HG02678 (cell line): ENCODE results near the gene XPNPEP2.

Experiments used
- ATAC-seq: cut with Tn5 transposase; IDR thresholded peaks from one replicate; pipeline ENCODE4 v1.9.1; 2021; ENCODE audit warnings: mild to moderate bottlenecking, moderate library complexity; ENCODE audit not compliant: unreplicated experiment

Gene XPNPEP2

GRCh38 chrX:129779086-129779672 lies 40.4 kb downstream of the XPNPEP2 start:
- ATAC-seq = no peak

- ATAC-seq = peak; percentile 37
Measured at GRCh38 chrX:129779747-129780146, 41.0 kb downstream of the XPNPEP2 start, which contains the start of gene SASH3. Gene SASH3 (plus strand): TSS chrX:129779949. CDS start chrX:129780098, 149 bp downstream.

GRCh38 chrX:129780441-129781105 lies 41.8 kb downstream of the XPNPEP2 start:
- ATAC-seq = no peak

DNA sequence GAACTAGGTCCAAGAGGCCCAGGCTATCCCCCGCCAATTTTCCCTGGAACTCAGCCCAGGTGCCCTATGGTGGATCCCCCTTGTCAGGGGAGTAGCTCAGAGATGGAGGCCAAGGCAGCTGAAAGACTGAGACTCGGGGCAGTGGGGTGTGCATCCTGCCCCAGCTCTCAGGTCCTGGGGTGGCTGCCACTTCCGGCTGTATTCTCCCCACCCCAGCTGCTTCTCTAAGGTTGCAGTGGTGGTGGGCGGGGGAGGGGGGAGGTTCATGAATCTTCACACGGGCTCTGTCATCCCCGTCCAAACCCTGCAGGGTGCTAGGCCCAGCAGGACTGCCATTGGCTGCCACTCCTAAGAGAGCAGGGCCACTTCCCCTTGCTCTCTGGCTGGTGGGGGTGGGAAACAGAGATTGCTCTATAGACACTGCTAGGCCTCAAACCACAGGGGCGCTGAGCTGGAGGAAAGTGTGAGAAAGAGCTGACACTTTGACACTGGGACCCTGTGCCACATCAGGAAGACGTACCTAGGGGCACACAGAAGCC lies 42.4 kb downstream of the XPNPEP2 start:
- ATAC-seq = peak; percentile 65

GRCh38 chrX:129781680-129782495 lies 43.1 kb downstream of the XPNPEP2 start:
- ATAC-seq = no peak

DNA sequence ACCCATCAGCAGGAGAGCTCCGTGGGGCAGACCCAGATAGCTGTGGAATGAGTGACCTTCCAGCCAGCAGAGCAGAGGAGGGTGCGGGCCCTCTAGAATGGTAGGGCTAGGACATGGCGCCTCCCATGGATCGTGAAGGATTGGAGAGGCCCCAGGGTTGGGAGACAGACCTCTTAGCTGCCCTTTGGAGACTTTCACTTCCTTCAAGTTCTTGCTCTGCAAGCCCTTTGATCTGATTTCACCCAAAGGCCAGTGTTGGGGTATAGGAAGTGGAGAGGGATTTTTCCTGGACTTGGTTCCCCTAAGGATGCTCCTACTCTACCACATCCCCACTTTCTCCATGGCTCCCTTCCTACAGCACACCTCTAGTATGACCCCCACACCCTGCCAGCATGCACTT lies 43.9 kb downstream of the XPNPEP2 start:
- no peak for ATAC-seq

GRCh38 chrX:129783291-129783713 lies 44.5 kb downstream of the XPNPEP2 start:
- no peak for ATAC-seq

GRCh38 chrX:129784371-129784770 lies 45.6 kb downstream of the XPNPEP2 start:
- no peak for ATAC-seq

GRCh38 chrX:129785160-129785947 lies 46.6 kb downstream of the XPNPEP2 start:
- ATAC-seq = no peak

GRCh38 chrX:129786210-129786651 lies 47.5 kb downstream of the XPNPEP2 start:
- ATAC-seq = peak; percentile 86

GRCh38 chrX:129787336-129788055 lies 48.7 kb downstream of the XPNPEP2 start:
- ATAC-seq = no peak

- no peak for ATAC-seq
Measured at GRCh38 chrX:129788527-129788926, 49.7 kb downstream of the XPNPEP2 start.

DNA sequence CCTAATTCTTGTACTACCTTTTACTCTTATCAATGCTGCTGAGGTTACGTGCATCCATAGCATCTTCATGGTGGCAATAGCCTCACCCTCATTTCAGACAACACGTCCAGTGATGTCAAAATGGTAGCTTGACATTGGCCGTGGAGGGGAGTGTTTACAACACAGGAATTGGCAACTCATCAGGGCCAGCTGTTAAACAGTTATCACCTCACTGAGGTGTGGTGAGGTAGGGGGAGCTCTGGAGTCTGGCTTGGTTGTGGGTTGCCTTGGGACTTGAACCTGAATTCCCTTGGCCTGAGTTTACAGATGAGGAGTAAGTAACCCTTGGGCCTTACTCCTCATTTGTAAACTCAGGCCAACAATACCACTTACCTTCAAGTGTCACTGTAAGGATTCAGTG lies 51.4 kb downstream of the XPNPEP2 start:
- ATAC-seq = no peak

DNA sequence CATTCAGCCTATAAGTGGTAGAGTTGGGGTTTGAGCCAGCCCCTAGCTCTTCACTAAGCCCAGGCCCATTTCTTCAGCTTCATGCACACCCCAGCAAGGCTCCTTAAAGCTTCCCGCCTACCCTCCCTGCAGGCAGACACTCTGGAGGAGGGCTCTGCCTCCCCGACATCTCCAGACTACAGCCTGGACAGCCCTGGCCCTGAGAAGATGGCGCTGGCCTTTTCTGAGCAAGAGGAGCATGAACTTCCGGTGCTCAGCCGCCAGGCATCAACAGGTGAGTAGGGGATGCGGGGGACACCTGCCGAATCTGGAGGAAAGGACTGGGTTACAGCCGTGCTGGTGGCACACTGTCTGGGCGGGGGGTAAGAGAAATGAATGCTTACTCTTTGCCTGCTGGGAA lies 52.0 kb downstream of the XPNPEP2 start:
- ATAC-seq = no peak

DNA sequence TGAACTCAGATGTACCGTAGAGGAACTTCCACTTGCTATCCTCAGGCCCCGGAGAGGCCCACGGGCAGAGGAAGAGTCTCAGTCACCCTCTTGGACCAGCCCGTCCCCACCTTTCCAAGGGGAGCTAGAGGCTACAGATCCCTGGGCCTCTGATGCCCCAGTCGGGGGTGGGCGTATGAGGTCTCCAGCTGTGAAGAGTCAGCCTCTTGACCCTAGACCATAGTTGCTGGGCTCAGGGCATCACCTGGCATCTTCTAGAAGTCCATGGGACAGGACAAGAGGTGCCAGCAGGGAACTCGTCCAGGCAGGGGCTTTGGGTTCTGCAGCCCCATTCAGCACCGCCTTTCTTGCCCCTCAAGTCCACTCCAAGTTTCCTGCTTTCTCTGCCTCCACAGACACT lies 52.6 kb downstream of the XPNPEP2 start:
- no peak for ATAC-seq

- ATAC-seq = no peak
Measured at GRCh38 chrX:129791961-129792570, 53.3 kb downstream of the XPNPEP2 start.

DNA sequence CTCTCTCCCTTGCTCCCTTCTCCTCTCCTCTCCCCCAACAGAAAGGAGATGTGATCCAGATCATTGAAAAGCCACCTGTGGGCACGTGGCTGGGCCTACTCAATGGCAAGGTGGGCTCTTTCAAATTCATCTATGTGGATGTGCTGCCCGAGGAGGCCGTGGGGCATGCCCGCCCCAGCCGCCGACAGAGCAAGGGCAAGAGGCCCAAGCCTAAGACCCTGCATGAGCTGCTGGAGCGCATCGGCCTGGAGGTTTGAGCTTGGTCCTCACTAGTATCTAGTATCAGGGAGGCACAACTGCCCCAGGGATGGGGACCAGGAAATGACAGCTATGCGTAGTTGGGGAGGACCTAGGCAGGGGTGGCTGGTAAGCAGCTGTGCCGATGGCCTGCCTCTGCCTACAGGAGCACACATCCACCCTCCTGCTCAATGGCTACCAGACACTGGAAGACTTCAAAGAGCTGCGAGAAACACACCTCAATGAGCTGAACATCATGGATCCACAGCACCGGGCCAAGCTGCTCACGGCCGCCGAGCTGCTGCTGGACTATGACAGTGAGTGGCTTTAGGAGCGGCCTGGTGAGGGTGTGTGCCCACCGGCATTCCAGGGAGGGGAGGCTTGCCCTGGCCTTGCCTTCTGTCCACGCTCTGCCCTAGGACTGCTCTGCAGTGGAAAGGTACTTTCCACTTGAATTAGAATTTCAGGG lies 54.0 kb downstream of the XPNPEP2 start:
- no peak for ATAC-seq

- ATAC-seq = no peak
Measured at GRCh38 chrX:129793604-129794191, 54.9 kb downstream of the XPNPEP2 start.

DNA sequence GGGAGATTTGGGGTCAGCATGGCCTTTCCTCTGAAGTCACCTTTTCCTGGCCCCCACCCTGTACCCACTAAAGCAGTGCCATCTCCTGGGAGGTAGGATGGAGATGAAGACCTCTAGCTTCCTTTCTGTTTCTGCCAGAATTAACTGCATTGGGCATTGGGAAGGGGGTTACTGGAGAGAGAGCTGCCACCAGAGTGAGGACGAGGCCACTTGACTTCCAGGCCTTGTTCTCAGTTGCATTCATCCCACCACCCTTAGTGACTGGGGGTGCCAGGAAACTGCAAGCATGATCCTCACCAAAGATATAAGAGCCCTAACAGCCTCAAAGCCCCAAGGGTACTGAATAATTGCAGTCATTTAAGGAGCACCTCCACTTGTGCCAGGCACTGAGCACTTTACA lies 56.8 kb downstream of the XPNPEP2 start:
- ATAC-seq = no peak
